Endothelial cell of umbilical vein (primary cell): Measurements from ENCODE around the gene EGF. TPM values are rescaled to one million over a fixed set of nuclear protein-coding genes. Genes with fewer than 3 reads are reported as not detected.
"Not testable (repeated sequence)": the region's sequence is repeated elsewhere in the genome, so short reads cannot be mapped to it uniquely, and the experiment has no call there.

ENCODE experiments used
- BruUV-seq: library from RNA; stranded (reverse); fragments of 400-500 nt; replicated peaks from 2 replicates; lab custom pipeline; 2021; lab: Mats Ljungman, UMichigan
- CTCF ChIA-PET: fragments of 300-600, 350-600 bp; sonication (Branson Sonifier 250); formaldehyde crosslinking; loops from one replicate; lab custom pipeline; 2021; ENCODE audit warnings: antibody characterized with exemption, inconsistent platforms; lab: Charles Lee
- POLR2A ChIA-PET: fragments of 300-600, 350-600 bp; sonication (Branson Sonifier 250); formaldehyde crosslinking; loops from one replicate; lab custom pipeline; 2021; ENCODE audit warnings: antibody characterized with exemption, inconsistent platforms; lab: Charles Lee
- DNase-seq: peaks from one replicate; pipeline ENCODE4 v3.0.0-alpha.2; 2011; ENCODE audit warnings: low read depth, low spot score
- FAIRE-seq: peaks from 2 replicates; lab custom pipeline; 2011; peaks lifted over from hg19 to GRCh38; lab: Jason Lieb, UNC
- H2AFZ ChIP-seq: 2 replicates; pipeline ENCODE4 v1.6.0; 2012; ENCODE audit warnings: low read depth, low read length, control low read depth, inconsistent platforms
- H3K27ac ChIP-seq: 2 replicates; pipeline ENCODE4 v1.5.1; 2011; ENCODE audit warnings: low read depth, mild to moderate bottlenecking, control low read depth, low read length, moderate library complexity; ENCODE audit not compliant: insufficient read depth
- H3K27me3 ChIP-seq, 2 experiments: 2 replicates each; pipeline versions ENCODE4 v1.6.0 to v1.6.1; 2011; ENCODE audit warnings: low read length in 2 of 2, mixed read lengths in 1 of 2; ENCODE audit not compliant: control insufficient read depth in 2 of 2, insufficient read depth in 2 of 2
- H3K36me3 ChIP-seq, 2 experiments: 2 replicates in 1 of 2; 3 replicates in 1 of 2; pipeline ENCODE4 v1.5.1; 2011; ENCODE audit warnings: low read length in 2 of 2, mild to moderate bottlenecking in 1 of 2, moderate library complexity in 1 of 2; ENCODE audit not compliant: control insufficient read depth in 2 of 2, insufficient read depth in 2 of 2; ENCODE audit errors: extremely low read depth in 1 of 2
- H3K4me1 ChIP-seq: 3 replicates; pipeline ENCODE4 v1.5.1; 2011; ENCODE audit warnings: mild to moderate bottlenecking, low read length; ENCODE audit not compliant: control insufficient read depth, insufficient read depth; ENCODE audit errors: extremely low read depth
- H3K4me2 ChIP-seq: 2 replicates; pipeline ENCODE4 v1.6.1; 2011; ENCODE audit warnings: low read length, control low read depth, mixed read lengths; ENCODE audit not compliant: insufficient read depth
- H3K4me3 ChIP-seq, 3 experiments: fragments of 200-600 bp in 1 of 3; sonication (generic), shearing (Covaris generic) in 1 of 3; replicated peaks in 1 of 3; 2 replicates each; pipeline ENCODE4 v1.5.1; 2011 to 2016; ENCODE audit warnings: control low read depth in 3 of 3, low read length in 3 of 3, mild to moderate bottlenecking in 2 of 3, inconsistent platforms in 1 of 3, low read depth in 1 of 3, moderate library complexity in 1 of 3; ENCODE audit not compliant: insufficient read depth in 1 of 3
- H3K79me2 ChIP-seq: 2 replicates; pipeline ENCODE4 v1.6.0; 2012; ENCODE audit warnings: low read length, inconsistent platforms; ENCODE audit not compliant: control insufficient read depth, insufficient read depth
- H3K9ac ChIP-seq: replicated peaks from 2 replicates; pipeline ENCODE3; 2011; ENCODE audit warnings: low read length, control low read depth; ENCODE audit not compliant: insufficient read depth; ENCODE audit errors: extremely low read depth
- H3K9me1 ChIP-seq: replicated peaks from 3 replicates; pipeline ENCODE4 v1.6.0; 2011; ENCODE audit warnings: mild to moderate bottlenecking, low read length; ENCODE audit not compliant: control insufficient read depth, insufficient read depth; ENCODE audit errors: extremely low read depth
- H3K9me3 ChIP-seq: replicated peaks from 2 replicates; pipeline ENCODE4 v1.5.1; 2012; ENCODE audit warnings: low read length, inconsistent platforms; ENCODE audit not compliant: control insufficient read depth, insufficient read depth
- H4K20me1 ChIP-seq: replicated peaks from 2 replicates; pipeline ENCODE3; 2011; ENCODE audit warnings: mild to moderate bottlenecking, low read length; ENCODE audit not compliant: control insufficient read depth, insufficient read depth; ENCODE audit errors: extremely low read depth
- CTCF ChIP-seq, 2 donors: IDR thresholded peaks; 1 replicate in 1 of 2; 2 replicates in 1 of 2; pipeline ENCODE4 v1.5.1; 2011; ENCODE audit warnings: low read length in 2 of 2, mild to moderate bottlenecking in 2 of 2, moderate library complexity in 2 of 2, control low read depth in 1 of 2, inconsistent platforms in 1 of 2, low read depth in 1 of 2; ENCODE audit not compliant: insufficient read depth in 1 of 2; ENCODE audit errors: extremely low read depth in 1 of 2
- EZH2 ChIP-seq: IDR thresholded peaks from 2 replicates; pipeline ENCODE4 v1.6.1; 2012; ENCODE audit warnings: borderline replicate concordance, low read depth, mild to moderate bottlenecking, moderate library complexity, low read length, inconsistent platforms; ENCODE audit not compliant: severe bottlenecking
- FOS ChIP-seq: IDR thresholded peaks from 2 replicates; pipeline ENCODE4 v1.6.1; 2011; ENCODE audit warnings: mild to moderate bottlenecking, low read length, moderate library complexity, borderline replicate concordance; ENCODE audit not compliant: insufficient read depth
- GATA2 ChIP-seq: IDR thresholded peaks from 2 replicates; pipeline ENCODE4 v1.7.0; 2011; ENCODE audit warnings: low read depth, mild to moderate bottlenecking, moderate library complexity, mixed read lengths, low read length; ENCODE audit not compliant: insufficient read length, insufficient read depth
- JUN ChIP-seq: IDR thresholded peaks from 2 replicates; pipeline ENCODE4 v1.6.1; 2011; ENCODE audit warnings: borderline replicate concordance, low read depth; ENCODE audit not compliant: insufficient read length, insufficient read depth
- MAX ChIP-seq: IDR thresholded peaks from 2 replicates; pipeline ENCODE4 v1.6.1; 2011; ENCODE audit not compliant: insufficient read depth, insufficient read length
- MYC ChIP-seq: IDR thresholded peaks from one replicate; pipeline ENCODE4 v1.6.1; 2011; ENCODE audit warnings: mild to moderate bottlenecking, low read depth, low read length
- POLR2A ChIP-seq: IDR thresholded peaks from 2 replicates; pipeline ENCODE4 v1.6.1; 2012; ENCODE audit warnings: low read depth, mild to moderate bottlenecking, control low read depth, low read length
- POLR2AphosphoS5 ChIP-seq: IDR thresholded peaks from 2 replicates; pipeline ENCODE4 v1.6.1; 2012; ENCODE audit warnings: low read depth, mild to moderate bottlenecking, control low read depth, low read length, moderate library complexity; ENCODE audit not compliant: insufficient read depth
- dilution Hi-C: fragments of 300-500 bp; cut with MboI; formaldehyde crosslinking; loops from one replicate; pipeline ENCODE4 v1.15.0; 2019; ENCODE audit warnings: low sequenced_read_pairs; ENCODE audit not compliant: extremely low pct_ligation_motif_present
- intact Hi-C: fragments of 100-400 bp; cut with micrococcal nuclease; formaldehyde crosslinking; loops from one replicate; pipeline ENCODE4 v1.10.0; 2022
- polyA plus RNA-seq, 4 experiments: library from polyadenylated mRNA; depleted of rRNA in 3 of 4; stranded (reverse) in 3 of 4; unstranded in 1 of 4; fragments of >200 nt; gene quantifications; 2 replicates each; pipeline versions ENCODE4 v1.2.1 to v1.2.3, GENCODE V29; 2011 to 2012; ENCODE audit warnings: missing spikeins in 1 of 4
- total RNA-seq: library from RNA; stranded (reverse); gene quantifications from 2 replicates; pipeline ENCODE4 v1.2.3, GENCODE V29; 2021

EGF gene
- total and polyA plus RNA-seq, 2 donors (not counting 3 experiments of a cell fraction or from before 2014, with no cell fraction given): not detected

- no peak overlapping the region for H3K9ac ChIP-seq
- no peaks in the 10 kb centered on the region for H3K9me3 ChIP-seq
- TF ChIP-seq MYC (no peak), FOS (no peak), EZH2 (no peak), CTCF (IDR thresholded peaks at IDR 0.05; ENCODE audit: extremely low read depth in 1 of 2, insufficient read depth in 1 of 2, low read depth in 1 of 2, low read length in 2 of 2) (no peak), MAX (no peak), POLR2A (no peak), JUN (no peak), POLR2AphosphoS5 (no peak), GATA2 (no peak)
- no peak overlapping the region for H3K4me2 ChIP-seq
- no peaks in the 10 kb centered on the region for H3K4me1 ChIP-seq
- FAIRE-seq: no peak
- H3K27ac ChIP-seq: no peak overlapping the region
- dilution Hi-C loops (no loop called here), intact Hi-C loops (no loop called here)
- H4K20me1 ChIP-seq: no peaks in the 10 kb centered on the region
- no peaks in the 10 kb centered on the region for H3K36me3 ChIP-seq
- no peak overlapping the region for H3K4me3 ChIP-seq
- POLR2A ChIA-PET: no interaction called here
- no peak for DNase-seq
- H3K79me2 ChIP-seq: no peaks in the 10 kb centered on the region
- no peaks in the 10 kb centered on the region for H3K27me3 ChIP-seq
- H2AFZ ChIP-seq: no peak overlapping the region
- no peaks in the 10 kb centered on the region for H3K9me1 ChIP-seq
- no TSS peak for BruUV-seq
- CTCF ChIA-PET: no interaction called here
Measured at GRCh38 chr4:109947918-109948317, 35.2 kb downstream of the EGF start.

- POLR2A ChIA-PET, BruUV-seq: not testable (repeated sequence)
Measured at GRCh38 chr4:109949099-109949718, 36.5 kb downstream of the EGF start.

More at GRCh38 chr4:109949099-109949718, 36.5 kb downstream of the EGF start:
- H4K20me1 ChIP-seq, H3K27ac ChIP-seq, DNase-seq, H3K4me3 ChIP-seq, H3K79me2 ChIP-seq, H3K4me1 ChIP-seq, dilution Hi-C loops, intact Hi-C loops, H3K9me3 ChIP-seq, H2AFZ ChIP-seq, H3K9ac ChIP-seq, H3K4me2 ChIP-seq, H3K27me3 ChIP-seq, H3K9me1 ChIP-seq, H3K36me3 ChIP-seq, FAIRE-seq: not testable (repeated sequence)
- CTCF ChIA-PET: interaction anchor here (1.2 kb wide), 1 partner anchor 29 kb away, joined by 3 read pairs; no protein-coding TSS in a partner anchor
